Activated naive CD8-positive, alpha-beta T cell treated with anti-CD3 and anti-CD28 coated beads for 36 hours (primary cell): ENCODE results near the gene CRYM. TPM values are rescaled to one million over a fixed set of nuclear protein-coding genes. Genes with fewer than 3 reads are reported as not detected.
A peak's percentile ranks its signal among the peaks of the same experiment; 100 is the strongest.
"Not testable (repeated sequence)": the region's sequence is repeated elsewhere in the genome, so short reads cannot be mapped to it uniquely, and the experiment has no call there.

Experiments used
- DNase-seq: peaks from one replicate; pipeline ENCODE4 v3.0.0; 2021
- H3K27ac Mint-ChIP-seq: one replicate; pipeline ENCODE4 v1.8.0; 2022; ENCODE audit warnings: mild to moderate bottlenecking, moderate library complexity, mixed read lengths
- H3K27me3 Mint-ChIP-seq: one replicate; pipeline ENCODE4 v1.8.0; 2022; ENCODE audit warnings: mild to moderate bottlenecking, mixed read lengths
- H3K36me3 Mint-ChIP-seq: one replicate; pipeline ENCODE4 v1.8.0; 2021; ENCODE audit warnings: mild to moderate bottlenecking, mixed read lengths
- H3K4me1 Mint-ChIP-seq: one replicate; pipeline ENCODE4 v1.8.0; 2021; ENCODE audit warnings: mixed read lengths
- H3K4me3 Mint-ChIP-seq: one replicate; pipeline ENCODE4 v1.8.0; 2022; ENCODE audit warnings: mild to moderate bottlenecking, moderate library complexity, mixed read lengths
- H3K9me3 Mint-ChIP-seq: one replicate; pipeline ENCODE4 v1.8.0; 2022; ENCODE audit warnings: mixed read lengths
- total RNA-seq, 2 experiments: library from RNA; stranded (reverse); gene quantifications; one replicate each; pipeline ENCODE4 v1.2.3, GENCODE V29; 2021

CRYM gene
- total RNA-seq: not detected

GRCh38 chr16:21277927-21278706, at the start of gene CRYM:
TSS of gene CRYM (minus strand) at chr16:21278290. CDS start at chr16:21278251, 39 bp downstream.
- Mint-ChIP-seq H3K4me1 (peaks cover 4% of the 10 kb centered on the region), H3K27me3 (peaks cover 78% of the 10 kb centered on the region), H3K27ac (no peak within 1 kb of the TSS), H3K36me3 (no peaks in the 10 kb centered on the region), H3K9me3 (no peaks in the 10 kb centered on the region), H3K4me3 (peak within 1 kb of the TSS; percentile 42)
- DNase-seq: peak; percentile 57

- Mint-ChIP-seq H3K9me3 (peaks cover 10% of the 10 kb centered on the region), H3K36me3 (peaks cover 7% of the 10 kb centered on the region), H3K4me3 (no peak overlapping the region), H3K27ac (no peak overlapping the region), H3K4me1 (no peaks in the 10 kb centered on the region), H3K27me3 (peaks cover 4% of the 10 kb centered on the region)
- DNase-seq: no peak
These were observed 49.0 kb upstream of the CRYM start for GRCh38 chr16:21327046-21327445.

GRCh38 chr16:21326459-21326858, 48.4 kb upstream of the CRYM start:
- H3K4me3 Mint-ChIP-seq: no peak overlapping the region
- DNase-seq: no peak
- peaks cover 10% of the 10 kb centered on the region for H3K9me3 Mint-ChIP-seq
- H3K4me1 Mint-ChIP-seq: no peaks in the 10 kb centered on the region
- H3K36me3 Mint-ChIP-seq: peaks cover 7% of the 10 kb centered on the region
- peaks cover 3% of the 10 kb centered on the region for H3K27me3 Mint-ChIP-seq
- no peak overlapping the region for H3K27ac Mint-ChIP-seq

- DNase-seq: no peak
- peaks cover 10% of the 10 kb centered on the region for H3K9me3 Mint-ChIP-seq
- H3K4me1 Mint-ChIP-seq: no peaks in the 10 kb centered on the region
- H3K27ac Mint-ChIP-seq: no peak overlapping the region
- no peak overlapping the region for H3K4me3 Mint-ChIP-seq
- peaks cover 7% of the 10 kb centered on the region for H3K36me3 Mint-ChIP-seq
- H3K27me3 Mint-ChIP-seq: peaks cover 3% of the 10 kb centered on the region
These were observed 46.2 kb upstream of the CRYM start for GRCh38 chr16:21324267-21324666.

GRCh38 chr16:21322251-21322650, 44.2 kb upstream of the CRYM start:
- H3K4me3 Mint-ChIP-seq, H3K27ac Mint-ChIP-seq, DNase-seq, H3K4me1 Mint-ChIP-seq, H3K27me3 Mint-ChIP-seq, H3K36me3 Mint-ChIP-seq, H3K9me3 Mint-ChIP-seq: not testable (repeated sequence)

- Mint-ChIP-seq H3K27ac (no peak overlapping the region), H3K4me3 (no peak overlapping the region)
These were observed 43.6 kb upstream of the CRYM start for GRCh38 chr16:21321736-21322135.

GRCh38 chr16:21314339-21314738, 36.2 kb upstream of the CRYM start:
- H3K27me3 Mint-ChIP-seq: peaks cover 39% of the 10 kb centered on the region

More at GRCh38 chr16:21321736-21322135, 43.6 kb upstream of the CRYM start:
- no peak for DNase-seq
- Mint-ChIP-seq H3K4me1 (no peaks in the 10 kb centered on the region), H3K27me3 (peaks cover 6% of the 10 kb centered on the region), H3K36me3 (no peaks in the 10 kb centered on the region), H3K9me3 (no peaks in the 10 kb centered on the region)

GRCh38 chr16:21312863-21313372, 34.8 kb upstream of the CRYM start:
- not testable (repeated sequence) for H3K27ac Mint-ChIP-seq, DNase-seq, H3K36me3 Mint-ChIP-seq, H3K9me3 Mint-ChIP-seq, H3K4me1 Mint-ChIP-seq, H3K4me3 Mint-ChIP-seq
- H3K27me3 Mint-ChIP-seq: peaks cover 46% of the 10 kb centered on the region

More at GRCh38 chr16:21314339-21314738, 36.2 kb upstream of the CRYM start:
- Mint-ChIP-seq H3K4me1 (no peaks in the 10 kb centered on the region), H3K36me3 (no peaks in the 10 kb centered on the region), H3K4me3 (no peak overlapping the region), H3K27ac (no peak overlapping the region), H3K9me3 (no peaks in the 10 kb centered on the region)
- no peak for DNase-seq

- not testable (repeated sequence) for H3K9me3 Mint-ChIP-seq, H3K27ac Mint-ChIP-seq, DNase-seq, H3K4me3 Mint-ChIP-seq, H3K4me1 Mint-ChIP-seq, H3K36me3 Mint-ChIP-seq
- peaks cover 48% of the 10 kb centered on the region for H3K27me3 Mint-ChIP-seq
These were observed 34.0 kb upstream of the CRYM start for GRCh38 chr16:21312046-21312445.

- H3K27ac Mint-ChIP-seq, DNase-seq, H3K4me3 Mint-ChIP-seq, H3K36me3 Mint-ChIP-seq, H3K9me3 Mint-ChIP-seq: not testable (repeated sequence)
- H3K4me1 Mint-ChIP-seq: peaks cover 11% of the 10 kb centered on the region
- H3K27me3 Mint-ChIP-seq: peaks cover 68% of the 10 kb centered on the region
These were observed 28.6 kb upstream of the CRYM start for GRCh38 chr16:21306712-21307111.

GRCh38 chr16:21302898-21303528, 24.9 kb upstream of the CRYM start:
- no peaks in the 10 kb centered on the region for H3K36me3 Mint-ChIP-seq
- H3K4me1 Mint-ChIP-seq: peaks cover 21% of the 10 kb centered on the region
- peaks cover 63% of the 10 kb centered on the region for H3K27me3 Mint-ChIP-seq
- no peak overlapping the region for H3K4me3 Mint-ChIP-seq
- no peak for DNase-seq
- no peak overlapping the region for H3K27ac Mint-ChIP-seq
- H3K9me3 Mint-ChIP-seq: no peaks in the 10 kb centered on the region

- no peaks in the 10 kb centered on the region for H3K36me3 Mint-ChIP-seq
- peaks cover 66% of the 10 kb centered on the region for H3K27me3 Mint-ChIP-seq
- H3K4me1 Mint-ChIP-seq: peaks cover 21% of the 10 kb centered on the region
- no peak for DNase-seq
- no peak overlapping the region for H3K27ac Mint-ChIP-seq
- H3K9me3 Mint-ChIP-seq: no peaks in the 10 kb centered on the region
- H3K4me3 Mint-ChIP-seq: peak overlapping the region; percentile 89
These were observed 24.4 kb upstream of the CRYM start for GRCh38 chr16:21302454-21302853.

GRCh38 chr16:21301895-21302291, 23.8 kb upstream of the CRYM start:
- DNase-seq: no peak
- Mint-ChIP-seq H3K27me3 (peaks cover 67% of the 10 kb centered on the region), H3K4me3 (peak overlapping the region; percentile 89), H3K36me3 (no peaks in the 10 kb centered on the region), H3K9me3 (no peaks in the 10 kb centered on the region), H3K27ac (no peak overlapping the region), H3K4me1 (peaks cover 21% of the 10 kb centered on the region)

GRCh38 chr16:21301168-21301894, 23.2 kb upstream of the CRYM start:
- peaks cover 70% of the 10 kb centered on the region for H3K27me3 Mint-ChIP-seq
- no peaks in the 10 kb centered on the region for H3K36me3 Mint-ChIP-seq
- peak; percentile 62 for DNase-seq
- H3K4me1 Mint-ChIP-seq: peaks cover 21% of the 10 kb centered on the region
- H3K9me3 Mint-ChIP-seq: no peaks in the 10 kb centered on the region
- H3K4me3 Mint-ChIP-seq: peak overlapping the region; percentile 89
- H3K27ac Mint-ChIP-seq: peak overlapping the region; percentile 49
